Measurements from ENCODE around the gene TTF1. TPM values are rescaled to one million over a fixed set of nuclear protein-coding genes. Genes with fewer than 3 reads are reported as not detected.
A peak's percentile ranks its signal among the peaks of the same experiment; 100 is the strongest.

The TTF1 gene
- 29.2 and 30.1 TPM in 2 replicates for total RNA-seq (2014; rRNA removed; shearing (Covaris generic))

GRCh38 chr9:132406554-132407122 is at the start of gene TTF1:
Gene TTF1 (minus strand): TSS chr9:132406840. CDS start chr9:132402821, 4,019 bp downstream.
- DNase-seq (ENCODE audit: low spot score) = peak; percentile 91

GRCh38 chr9:132456241-132456640 is 49.6 kb upstream of the TTF1 start:
- DNase-seq (ENCODE audit: low spot score) = no peak

- no peak for DNase-seq (ENCODE audit: low spot score)
These were observed 44.6 kb upstream of the TTF1 start for GRCh38 chr9:132451276-132451675.

GRCh38 chr9:132447902-132448301 is 41.3 kb upstream of the TTF1 start:
- no peak for DNase-seq (ENCODE audit: low spot score)

- no peak for DNase-seq (ENCODE audit: low spot score)
These were observed 40.7 kb upstream of the TTF1 start for GRCh38 chr9:132447346-132447745.

GRCh38 chr9:132446887-132447286 is 40.2 kb upstream of the TTF1 start:
- DNase-seq (ENCODE audit: low spot score) = no peak

- no peak for DNase-seq (ENCODE audit: low spot score)
These were observed 37.4 kb upstream of the TTF1 start for GRCh38 chr9:132443951-132444607.

GRCh38 chr9:132441404-132441803 is 34.8 kb upstream of the TTF1 start:
- DNase-seq (ENCODE audit: low spot score) = no peak

GRCh38 chr9:132440735-132441134 is 34.1 kb upstream of the TTF1 start:
- DNase-seq (ENCODE audit: low spot score) = no peak

- no peak for DNase-seq (ENCODE audit: low spot score)
These were observed 32.5 kb upstream of the TTF1 start for GRCh38 chr9:132439153-132439552.

GRCh38 chr9:132434881-132435280 is 28.2 kb upstream of the TTF1 start:
- no peak for DNase-seq (ENCODE audit: low spot score)

- no peak for DNase-seq (ENCODE audit: low spot score)
These were observed 24.4 kb upstream of the TTF1 start for GRCh38 chr9:132430998-132431397.

- no peak for DNase-seq (ENCODE audit: low spot score)
These were observed 20.2 kb upstream of the TTF1 start for GRCh38 chr9:132426639-132427414.

- DNase-seq (ENCODE audit: low spot score) = no peak
These were observed 19.0 kb upstream of the TTF1 start for GRCh38 chr9:132425675-132426062.

- DNase-seq (ENCODE audit: low spot score) = no peak
These were observed 18.4 kb upstream of the TTF1 start for GRCh38 chr9:132424857-132425674.

GRCh38 chr9:132423503-132423902 is 16.9 kb upstream of the TTF1 start:
- DNase-seq (ENCODE audit: low spot score) = no peak

- no peak for DNase-seq (ENCODE audit: low spot score)
These were observed 15.9 kb upstream of the TTF1 start for GRCh38 chr9:132422574-132422973.

GRCh38 chr9:132418726-132419363 is 12.2 kb upstream of the TTF1 start:
- no peak for DNase-seq (ENCODE audit: low spot score)

- DNase-seq (ENCODE audit: low spot score) = no peak
These were observed 8.5 kb upstream of the TTF1 start for GRCh38 chr9:132415181-132415580.

GRCh38 chr9:132414731-132415130 is 8.1 kb upstream of the TTF1 start:
- no peak for DNase-seq (ENCODE audit: low spot score)

- no peak for DNase-seq (ENCODE audit: low spot score)
These were observed 7.3 kb upstream of the TTF1 start for GRCh38 chr9:132413926-132414325.

- no peak for DNase-seq (ENCODE audit: low spot score)
These were observed 5.4 kb upstream of the TTF1 start for GRCh38 chr9:132412089-132412488.
